Measurements from ENCODE around the gene NDUFS3. TPM values are rescaled to one million over a fixed set of nuclear protein-coding genes. Genes with fewer than 3 reads are reported as not detected.

The NDUFS3 gene
- total and polyA plus RNA-seq, 9 donors = 90.9 to 103 (median 96.0) TPM

- Histone ChIP-seq H3K36me3 (ENCODE audit: control insufficient read depth, insufficient read depth, low read length) (peaks cover 65% of the 10 kb centered on the region), H3K4me1 (ENCODE audit: control insufficient read depth, insufficient read depth, low read length) (no peaks in the 10 kb centered on the region), H3K9me3 (replicated peaks; ENCODE audit: control insufficient read depth, low read depth, low read length) (no peaks in the 10 kb centered on the region), H3K27ac (ENCODE audit: low read length) (no peak overlapping the region), H3K4me3 (ENCODE audit: low read length) (no peak overlapping the region), H3K27me3 (ENCODE audit: control insufficient read depth, insufficient read depth, low read length) (no peaks in the 10 kb centered on the region)
- DNase-seq = no peak
- 100% methylated on average over 2 of the region's 8 CpGs for WGBS (ENCODE audit: insufficient coverage)
These were observed 47.4 kb downstream of the NDUFS3 start for GRCh38 chr11:47626234-47626633.

GRCh38 chr11:47628026-47628425 is 49.2 kb downstream of the NDUFS3 start:
- 83% methylated on average over 1 of the region's 4 CpGs for WGBS (ENCODE audit: insufficient coverage)
- DNase-seq = no peak

GRCh38 chr11:47631473-47631872 is 52.6 kb downstream of the NDUFS3 start:
- no peak overlapping the region for H3K4me3 ChIP-seq (ENCODE audit: low read length)
- no peak for DNase-seq
- H3K4me1 ChIP-seq (ENCODE audit: control insufficient read depth, insufficient read depth, low read length) = no peaks in the 10 kb centered on the region
- H3K27me3 ChIP-seq (ENCODE audit: control insufficient read depth, insufficient read depth, low read length) = no peaks in the 10 kb centered on the region
- WGBS (ENCODE audit: insufficient coverage) = no CpG with 5 or more reads among the region's 5 CpGs
- peaks cover 51% of the 10 kb centered on the region for H3K36me3 ChIP-seq (ENCODE audit: control insufficient read depth, insufficient read depth, low read length)
- H3K9me3 ChIP-seq (replicated peaks; ENCODE audit: control insufficient read depth, low read depth, low read length) = no peaks in the 10 kb centered on the region
- H3K27ac ChIP-seq (ENCODE audit: low read length) = no peak overlapping the region

More at GRCh38 chr11:47628026-47628425, 49.2 kb downstream of the NDUFS3 start:
- Histone ChIP-seq H3K9me3 (replicated peaks; ENCODE audit: control insufficient read depth, low read depth, low read length) (no peaks in the 10 kb centered on the region), H3K4me1 (ENCODE audit: control insufficient read depth, insufficient read depth, low read length) (no peaks in the 10 kb centered on the region), H3K36me3 (ENCODE audit: control insufficient read depth, insufficient read depth, low read length) (peaks cover 56% of the 10 kb centered on the region), H3K27me3 (ENCODE audit: control insufficient read depth, insufficient read depth, low read length) (no peaks in the 10 kb centered on the region), H3K4me3 (ENCODE audit: low read length) (no peak overlapping the region), H3K27ac (ENCODE audit: low read length) (no peak overlapping the region)

Other genes starting within 250 kb of the NDUFS3 start
- 0.13 TPM for gene MYBPC3, start 226.4 kb upstream of the NDUFS3 start, total RNA-seq
- 1 to 10 TPM in 1 of 8 donors, under 1 TPM in 7; 0.06 to 1.1 (median 0.30) TPM for gene MYBPC3, start 226.4 kb upstream of the NDUFS3 start, polyA plus RNA-seq (ENCODE audit: insufficient read depth in 1 of 8, insufficient read length in 8 of 8, low replicate concordance in 1 of 8)
- gene SPI1, start 200.5 kb upstream of the NDUFS3 start, total RNA-seq = 3.6 TPM
- 1 to 10 TPM; 5.6 to 8.2 (median 6.0) TPM for gene SPI1, start 200.5 kb upstream of the NDUFS3 start, polyA plus RNA-seq (ENCODE audit: insufficient read depth in 1 of 8, insufficient read length in 8 of 8, low replicate concordance in 1 of 8)
- gene SLC39A13, start 170.5 kb upstream of the NDUFS3 start, total RNA-seq = 37.7 TPM
- 10 to 100 TPM; 36.2 to 46.5 (median 42.5) TPM for gene SLC39A13, start 170.5 kb upstream of the NDUFS3 start, polyA plus RNA-seq (ENCODE audit: insufficient read depth in 1 of 8, insufficient read length in 8 of 8, low replicate concordance in 1 of 8)
- 99.1 TPM for gene PSMC3, start 152.6 kb upstream of the NDUFS3 start, total RNA-seq
- gene PSMC3, start 152.6 kb upstream of the NDUFS3 start, polyA plus RNA-seq (ENCODE audit: insufficient read depth in 1 of 8, insufficient read length in 8 of 8, low replicate concordance in 1 of 8) = 100 to 1,000 TPM; 125 to 159 (median 136) TPM
- 57.9 TPM for gene RAPSN, start 129.9 kb upstream of the NDUFS3 start, total RNA-seq
- 100 to 1,000 TPM in 3 of 8 donors, 10 to 100 TPM in 5; 89.9 to 113 (median 99.4) TPM for gene RAPSN, start 129.9 kb upstream of the NDUFS3 start, polyA plus RNA-seq (ENCODE audit: insufficient read depth in 1 of 8, insufficient read length in 8 of 8, low replicate concordance in 1 of 8)
- 58.0 TPM for gene CELF1, start 25.9 kb upstream of the NDUFS3 start, total RNA-seq
- gene CELF1, start 25.9 kb upstream of the NDUFS3 start, polyA plus RNA-seq (ENCODE audit: insufficient read depth in 1 of 8, insufficient read length in 8 of 8, low replicate concordance in 1 of 8) = 10 to 100 TPM; 46.9 to 74.3 (median 60.7) TPM
- gene PTPMT1, start 13.5 kb upstream of the NDUFS3 start, total RNA-seq = 36.1 TPM
- 10 to 100 TPM; 26.0 to 31.2 (median 28.3) TPM for gene PTPMT1, start 13.5 kb upstream of the NDUFS3 start, polyA plus RNA-seq (ENCODE audit: insufficient read depth in 1 of 8, insufficient read length in 8 of 8, low replicate concordance in 1 of 8)
- gene KBTBD4, start 104 bp upstream of the NDUFS3 start, total RNA-seq = 16.0 TPM
- 10 to 100 TPM; 11.8 to 16.5 (median 15.1) TPM for gene KBTBD4, start 104 bp upstream of the NDUFS3 start, polyA plus RNA-seq (ENCODE audit: insufficient read depth in 1 of 8, insufficient read length in 8 of 8, low replicate concordance in 1 of 8)
- gene FAM180B, start 7.6 kb downstream of the NDUFS3 start, total RNA-seq = 2.9 TPM
- 1 to 10 TPM; 1.9 to 5.7 (median 3.8) TPM for gene FAM180B, start 7.6 kb downstream of the NDUFS3 start, polyA plus RNA-seq (ENCODE audit: insufficient read depth in 1 of 8, insufficient read length in 8 of 8, low replicate concordance in 1 of 8)
- gene C1QTNF4, start 15.3 kb downstream of the NDUFS3 start, total RNA-seq = 11.3 TPM
- 10 to 100 TPM in 5 of 8 donors, 1 to 10 TPM in 3; 8.4 to 16.8 (median 10.2) TPM for gene C1QTNF4, start 15.3 kb downstream of the NDUFS3 start, polyA plus RNA-seq (ENCODE audit: insufficient read depth in 1 of 8, insufficient read length in 8 of 8, low replicate concordance in 1 of 8)
- 51.1 TPM for gene MTCH2, start 63.5 kb downstream of the NDUFS3 start, total RNA-seq
- gene MTCH2, start 63.5 kb downstream of the NDUFS3 start, polyA plus RNA-seq (ENCODE audit: insufficient read depth in 1 of 8, insufficient read length in 8 of 8, low replicate concordance in 1 of 8) = 10 to 100 TPM; 67.6 to 83.9 (median 71.7) TPM
- gene AGBL2, start 136.3 kb downstream of the NDUFS3 start, total RNA-seq = 0.44 TPM
- 1 to 10 TPM in 4 of 8 donors, under 1 TPM in 4; 0.43 to 1.6 (median 0.99) TPM for gene AGBL2, start 136.3 kb downstream of the NDUFS3 start, polyA plus RNA-seq (ENCODE audit: insufficient read depth in 1 of 8, insufficient read length in 8 of 8, low replicate concordance in 1 of 8)
- gene FNBP4, start 188.3 kb downstream of the NDUFS3 start, total RNA-seq = 63.4 TPM
- 100 to 1,000 TPM in 1 of 8 donors, 10 to 100 TPM in 7; 59.4 to 116 (median 77.9) TPM for gene FNBP4, start 188.3 kb downstream of the NDUFS3 start, polyA plus RNA-seq (ENCODE audit: insufficient read depth in 1 of 8, insufficient read length in 8 of 8, low replicate concordance in 1 of 8)

Data from muscle of leg (tissue), 11 donors.